HG02840 (cell line): ENCODE results near the gene KIF2B.
"Not testable (repeated sequence)": the region's sequence is repeated elsewhere in the genome, so short reads cannot be mapped to it uniquely, and the experiment has no call there.

Source experiments
- ATAC-seq: cut with Tn5 transposase; IDR thresholded peaks from one replicate; pipeline ENCODE4 v1.9.1; 2021; ENCODE audit warnings: mild to moderate bottlenecking, moderate library complexity, moderate number of reproducible peaks; ENCODE audit not compliant: unreplicated experiment, low FRiP score

The KIF2B gene, protein sequence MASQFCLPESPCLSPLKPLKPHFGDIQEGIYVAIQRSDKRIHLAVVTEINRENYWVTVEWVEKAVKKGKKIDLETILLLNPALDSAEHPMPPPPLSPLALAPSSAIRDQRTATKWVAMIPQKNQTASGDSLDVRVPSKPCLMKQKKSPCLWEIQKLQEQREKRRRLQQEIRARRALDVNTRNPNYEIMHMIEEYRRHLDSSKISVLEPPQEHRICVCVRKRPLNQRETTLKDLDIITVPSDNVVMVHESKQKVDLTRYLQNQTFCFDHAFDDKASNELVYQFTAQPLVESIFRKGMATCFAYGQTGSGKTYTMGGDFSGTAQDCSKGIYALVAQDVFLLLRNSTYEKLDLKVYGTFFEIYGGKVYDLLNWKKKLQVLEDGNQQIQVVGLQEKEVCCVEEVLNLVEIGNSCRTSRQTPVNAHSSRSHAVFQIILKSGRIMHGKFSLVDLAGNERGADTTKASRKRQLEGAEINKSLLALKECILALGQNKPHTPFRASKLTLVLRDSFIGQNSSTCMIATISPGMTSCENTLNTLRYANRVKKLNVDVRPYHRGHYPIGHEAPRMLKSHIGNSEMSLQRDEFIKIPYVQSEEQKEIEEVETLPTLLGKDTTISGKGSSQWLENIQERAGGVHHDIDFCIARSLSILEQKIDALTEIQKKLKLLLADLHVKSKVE

DNA sequence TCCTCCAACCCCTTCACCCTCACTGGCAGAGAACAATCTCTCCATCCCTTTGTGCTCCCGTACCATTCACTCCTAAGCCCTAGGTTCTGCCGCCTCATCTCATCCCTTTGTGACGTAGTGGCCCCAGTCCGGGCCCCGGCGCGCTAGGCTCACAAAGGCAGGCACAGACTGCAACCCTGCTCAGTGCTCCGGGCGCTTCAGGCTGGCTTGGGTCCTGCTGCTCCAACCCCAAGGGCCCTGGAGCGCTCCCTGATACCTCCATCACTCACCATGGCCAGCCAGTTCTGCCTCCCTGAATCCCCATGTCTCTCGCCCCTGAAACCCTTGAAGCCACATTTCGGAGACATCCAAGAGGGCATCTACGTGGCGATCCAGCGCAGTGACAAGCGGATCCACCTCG is at the start of gene KIF2B:
Gene KIF2B, plus strand, starts transcription at position 164 of the 400 bp plus-strand sequence. Its CDS starts 107 bp downstream, at position 271.
- ATAC-seq, result no peak

DNA sequence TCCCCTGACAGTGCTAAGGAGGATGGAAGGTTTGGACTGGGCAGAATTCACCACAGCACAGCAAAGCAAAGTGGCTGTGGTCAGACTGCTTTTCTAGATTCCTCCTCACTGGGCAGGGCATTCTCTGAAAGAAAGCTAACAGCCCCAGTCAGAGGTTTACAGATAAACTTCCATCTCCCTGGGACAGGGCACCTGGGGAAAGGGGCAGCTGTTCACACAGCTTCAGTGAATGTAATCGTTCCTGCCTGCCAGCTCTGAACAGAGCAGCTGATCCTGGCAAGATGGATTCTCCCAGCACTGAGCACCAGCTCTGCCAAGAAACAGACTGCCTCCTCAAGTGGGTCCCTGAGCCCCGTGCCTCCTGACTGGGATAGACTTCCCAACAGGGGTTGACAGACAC is 42.4 kb upstream of the KIF2B start:
- no peak for ATAC-seq

DNA sequence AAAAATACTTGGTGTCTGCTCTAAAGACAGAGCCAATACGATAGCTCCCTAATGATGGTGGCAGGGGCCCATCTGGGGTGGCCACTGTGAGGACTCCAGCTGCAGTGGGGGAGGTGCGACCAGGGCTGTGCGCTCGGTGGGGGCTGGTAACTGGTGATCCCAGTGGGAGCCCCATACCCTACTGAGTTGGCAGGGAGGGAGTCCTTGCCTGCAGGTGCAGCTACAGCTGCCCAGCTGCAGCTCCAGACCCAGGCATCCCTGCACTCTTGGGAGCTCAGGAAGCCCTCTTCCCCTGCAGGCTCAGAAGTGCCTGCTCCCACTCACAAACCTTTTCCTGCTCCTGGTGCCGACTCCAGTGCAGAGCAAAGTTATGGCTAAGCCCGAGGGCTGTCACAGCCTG is 31.2 kb upstream of the KIF2B start:
- no peak for ATAC-seq

DNA sequence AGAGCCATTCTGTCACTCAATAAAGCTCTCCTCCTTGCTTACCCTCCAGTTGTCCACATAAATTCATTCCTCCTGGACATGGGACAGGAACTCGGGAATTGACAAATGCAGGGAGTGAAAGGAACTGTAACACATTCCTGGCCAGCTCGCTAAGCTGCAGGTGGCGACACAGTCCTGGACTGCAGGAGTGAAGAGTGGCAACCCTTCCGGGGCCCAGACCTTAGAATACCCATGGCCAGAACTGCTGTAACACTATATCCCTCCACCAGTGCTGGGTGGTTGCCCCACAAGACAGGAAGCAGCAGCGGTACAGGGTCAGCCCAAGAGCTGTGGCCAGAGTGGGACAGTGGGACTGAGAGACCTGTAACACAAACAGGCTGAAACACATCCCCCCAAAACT is 30.3 kb upstream of the KIF2B start:
- ATAC-seq, result no peak

GRCh38 chr17:53792997-53793396 is 29.7 kb upstream of the KIF2B start:
- ATAC-seq, result no peak

DNA sequence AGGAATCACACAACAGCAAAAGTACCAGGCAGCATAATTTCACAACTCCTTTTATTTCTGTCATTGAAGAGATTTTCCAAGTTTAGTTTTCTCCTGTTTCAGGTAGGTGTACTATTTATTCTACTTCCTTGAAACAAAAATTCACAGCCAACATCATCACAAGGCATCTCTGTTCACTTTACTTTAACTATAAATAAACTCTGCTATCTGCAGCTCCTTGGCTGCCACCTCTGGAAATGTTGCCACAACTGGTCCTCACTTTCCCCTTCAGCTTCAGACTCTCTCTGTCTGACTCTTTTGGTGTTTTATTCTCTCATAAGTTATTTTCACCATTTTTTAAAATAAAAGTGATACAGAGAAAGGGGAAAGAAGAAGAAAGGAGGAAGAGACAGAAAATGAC is 27.9 kb upstream of the KIF2B start:
- ATAC-seq, result no peak

DNA sequence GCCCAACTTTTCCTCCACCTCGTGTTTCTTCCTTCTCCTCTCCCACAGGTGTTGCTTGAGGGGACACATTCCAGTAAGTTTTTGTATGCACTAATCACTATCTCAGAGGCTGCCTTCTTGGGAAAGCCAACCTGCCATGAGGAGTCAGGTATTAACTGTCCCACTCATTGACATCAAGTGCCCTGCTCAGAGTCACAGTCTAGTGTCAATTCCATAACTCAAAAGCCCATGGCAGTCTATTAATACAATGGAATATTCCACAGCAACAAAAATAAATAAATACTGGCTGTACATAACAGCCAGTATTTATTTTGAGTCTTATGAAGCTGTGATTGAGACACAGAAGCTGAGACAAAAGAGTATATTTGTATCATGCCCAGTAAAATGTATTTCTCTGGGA is 26.1 kb upstream of the KIF2B start:
- ATAC-seq, result no peak

- no peak for ATAC-seq
Observed at GRCh38 chr17:53797501-53797900, 25.2 kb upstream of the KIF2B start.

DNA sequence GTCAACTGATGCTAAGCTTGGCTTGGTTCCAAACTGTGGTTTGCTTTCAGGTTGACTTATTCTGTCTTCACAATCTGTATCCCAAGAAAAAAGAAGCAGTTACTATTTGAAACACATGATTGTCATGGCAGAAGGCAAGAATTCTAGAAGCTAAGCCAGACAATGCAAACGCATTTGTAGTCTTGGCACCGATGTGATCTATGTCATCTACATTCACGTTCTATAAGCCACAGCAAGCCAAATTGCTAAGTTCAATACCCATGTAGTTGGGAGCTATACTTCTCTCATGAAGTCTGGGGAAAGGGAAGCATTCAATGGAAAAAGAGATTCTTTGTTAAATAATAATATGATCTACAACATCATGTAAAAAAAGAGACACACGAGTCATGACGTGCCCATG is 18.3 kb upstream of the KIF2B start:
- no peak for ATAC-seq

GRCh38 chr17:53806473-53806872 is 16.3 kb upstream of the KIF2B start:
- no peak for ATAC-seq

- no peak for ATAC-seq
Observed at GRCh38 chr17:53807286-53807685, 15.4 kb upstream of the KIF2B start.

GRCh38 chr17:53818271-53818670 is 4.5 kb upstream of the KIF2B start:
- ATAC-seq, result no peak

DNA sequence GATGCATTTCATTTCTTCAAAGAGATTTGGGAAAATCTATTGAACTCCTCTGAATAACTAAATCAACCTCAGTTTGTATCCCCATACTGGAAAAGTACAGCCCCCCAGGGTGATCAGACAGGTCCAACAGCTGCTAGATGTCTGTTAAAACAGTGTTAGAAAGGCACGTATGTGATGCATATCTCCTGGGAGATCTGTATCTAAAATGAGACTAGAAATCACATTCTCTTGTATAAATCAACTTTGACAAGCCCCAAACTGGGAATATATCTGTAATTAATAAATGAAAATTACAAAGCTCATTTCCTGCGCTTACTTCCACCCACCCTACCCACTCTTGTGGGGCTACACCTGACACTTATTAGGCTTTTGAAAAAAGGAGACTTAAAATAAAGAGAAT is 3.8 kb upstream of the KIF2B start:
- ATAC-seq, result no peak

- no peak for ATAC-seq
Observed at GRCh38 chr17:53819956-53820355, 2.8 kb upstream of the KIF2B start.

DNA sequence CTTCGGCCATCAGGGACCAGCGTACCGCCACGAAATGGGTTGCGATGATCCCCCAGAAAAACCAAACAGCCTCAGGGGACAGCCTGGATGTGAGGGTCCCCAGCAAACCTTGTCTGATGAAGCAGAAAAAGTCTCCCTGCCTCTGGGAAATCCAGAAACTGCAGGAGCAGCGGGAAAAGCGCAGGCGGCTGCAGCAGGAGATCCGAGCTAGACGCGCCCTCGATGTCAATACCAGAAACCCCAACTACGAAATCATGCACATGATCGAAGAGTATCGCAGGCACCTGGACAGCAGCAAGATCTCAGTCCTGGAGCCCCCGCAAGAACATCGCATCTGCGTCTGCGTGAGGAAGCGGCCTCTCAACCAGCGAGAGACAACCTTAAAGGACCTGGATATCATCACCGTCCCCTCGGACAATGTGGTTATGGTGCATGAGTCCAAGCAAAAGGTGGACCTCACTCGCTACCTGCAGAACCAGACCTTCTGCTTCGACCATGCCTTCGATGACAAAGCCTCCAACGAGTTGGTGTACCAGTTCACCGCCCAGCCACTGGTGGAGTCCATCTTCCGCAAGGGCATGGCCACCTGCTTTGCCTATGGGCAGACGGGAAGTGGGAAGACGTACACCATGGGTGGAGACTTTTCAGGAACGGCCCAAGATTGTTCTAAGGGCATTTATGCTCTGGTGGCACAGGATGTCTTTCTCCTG is 769 bp downstream of the KIF2B start:
- no peak for ATAC-seq

GRCh38 chr17:53834771-53835170 is 12.0 kb downstream of the KIF2B start:
- ATAC-seq, result not testable (repeated sequence)

- ATAC-seq, result no peak
Observed at GRCh38 chr17:53837131-53837530, 14.4 kb downstream of the KIF2B start.

DNA sequence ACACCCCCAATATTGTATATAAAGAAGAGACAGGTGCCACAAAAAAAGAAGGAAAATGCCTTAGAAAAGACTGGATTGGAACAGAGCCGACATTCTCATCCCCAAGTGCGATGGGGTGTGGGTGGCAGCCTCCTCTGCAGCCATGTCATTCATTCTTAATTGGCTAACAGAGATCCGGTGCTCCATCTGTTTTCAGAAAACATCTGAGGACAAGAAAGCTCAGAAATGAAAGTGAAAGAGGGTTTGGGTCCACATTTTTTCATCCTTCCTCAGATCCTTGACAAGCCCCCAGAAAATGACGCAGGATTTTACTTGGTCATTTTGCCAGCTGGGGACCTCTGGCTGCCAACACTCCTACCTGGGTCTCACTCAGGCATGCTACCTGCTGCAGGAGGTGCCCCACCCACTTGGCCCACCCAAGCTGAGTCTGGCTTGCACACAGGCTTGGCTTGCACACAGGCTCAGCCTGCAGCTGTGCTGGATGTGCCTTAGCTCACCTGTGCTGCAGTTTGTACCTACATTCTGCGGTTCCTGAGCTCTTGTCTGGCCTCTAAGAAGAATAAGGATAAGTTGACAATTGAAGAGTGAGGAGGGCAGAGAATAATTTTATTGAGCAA is 21.9 kb downstream of the KIF2B start:
- no peak for ATAC-seq

- ATAC-seq, result not testable (repeated sequence)
Observed at GRCh38 chr17:53871128-53871527, 48.4 kb downstream of the KIF2B start.
